ENCODE data around the gene SPAG9.

The SPAG9 gene

DNA sequence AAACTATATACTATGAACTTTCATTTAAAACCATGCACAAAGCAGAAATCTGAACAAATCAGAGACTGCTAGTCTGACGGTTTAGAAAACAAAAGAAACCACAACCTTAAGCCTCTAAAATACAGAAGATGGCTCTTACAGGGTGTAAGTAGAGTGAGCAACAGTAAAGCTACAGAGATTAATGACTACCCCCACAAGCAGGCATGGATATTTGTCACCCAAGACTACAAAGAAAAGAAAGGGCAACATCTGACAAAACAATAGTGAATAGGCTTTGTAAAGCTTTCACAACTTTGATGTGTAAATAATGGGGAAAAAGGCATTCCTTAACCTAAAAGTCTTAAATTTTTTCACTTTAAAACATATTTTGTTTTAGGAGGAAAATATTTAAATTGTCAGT, 75.0 kb downstream of the SPAG9 start:
- peaks cover 5% of the 10 kb centered on the region; the same call in 1 of the 2 replicates for H3K36me3 ChIP-seq (ENCODE audit: insufficient read depth, low read length)
- no peak overlapping the region for H2AFZ ChIP-seq (ENCODE audit: low read depth, low read length)
- no peak overlapping the region for H3K9ac ChIP-seq (ENCODE audit: low read depth, low read length)
- no peaks in the 10 kb centered on the region for H3K4me1 ChIP-seq (ENCODE audit: insufficient read depth, low read length)
- no peak overlapping the region for H3K27ac ChIP-seq (ENCODE audit: low read length)
- H3K9me3 ChIP-seq (ENCODE audit: insufficient read depth, low read length, severe bottlenecking) = no peaks in the 10 kb centered on the region
- H3K4me3 ChIP-seq (ENCODE audit: low read depth in 1 of 2, low read length in 2 of 2) = no peak overlapping the region
- DNase-seq = no peak
- no peak overlapping the region for H3K4me2 ChIP-seq (ENCODE audit: insufficient read depth, low read length)
- H3K79me2 ChIP-seq (ENCODE audit: insufficient read depth, low read length) = no peaks in the 10 kb centered on the region
- peaks cover 4% of the 10 kb centered on the region; the same call in 1 of the 2 replicates for H4K20me1 ChIP-seq (ENCODE audit: insufficient read depth, low read length)
- no peaks in the 10 kb centered on the region for H3K27me3 ChIP-seq (ENCODE audit: insufficient read depth, low read length, poor library complexity)
- no peak for ATAC-seq (ENCODE audit: insufficient read depth, low read depth)
- TF ChIP-seq EZH2 (IDR thresholded peaks at IDR 0.05; ENCODE audit: borderline replicate concordance, low read depth, low read length, severe bottlenecking) = no peak
- TF ChIP-seq, protein P1, sequence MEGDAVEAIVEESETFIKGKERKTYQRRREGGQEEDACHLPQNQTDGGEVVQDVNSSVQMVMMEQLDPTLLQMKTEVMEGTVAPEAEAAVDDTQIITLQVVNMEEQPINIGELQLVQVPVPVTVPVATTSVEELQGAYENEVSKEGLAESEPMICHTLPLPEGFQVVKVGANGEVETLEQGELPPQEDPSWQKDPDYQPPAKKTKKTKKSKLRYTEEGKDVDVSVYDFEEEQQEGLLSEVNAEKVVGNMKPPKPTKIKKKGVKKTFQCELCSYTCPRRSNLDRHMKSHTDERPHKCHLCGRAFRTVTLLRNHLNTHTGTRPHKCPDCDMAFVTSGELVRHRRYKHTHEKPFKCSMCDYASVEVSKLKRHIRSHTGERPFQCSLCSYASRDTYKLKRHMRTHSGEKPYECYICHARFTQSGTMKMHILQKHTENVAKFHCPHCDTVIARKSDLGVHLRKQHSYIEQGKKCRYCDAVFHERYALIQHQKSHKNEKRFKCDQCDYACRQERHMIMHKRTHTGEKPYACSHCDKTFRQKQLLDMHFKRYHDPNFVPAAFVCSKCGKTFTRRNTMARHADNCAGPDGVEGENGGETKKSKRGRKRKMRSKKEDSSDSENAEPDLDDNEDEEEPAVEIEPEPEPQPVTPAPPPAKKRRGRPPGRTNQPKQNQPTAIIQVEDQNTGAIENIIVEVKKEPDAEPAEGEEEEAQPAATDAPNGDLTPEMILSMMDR (IDR thresholded peaks at IDR 0.05; ENCODE audit: borderline replicate concordance, extremely low read depth, low read length, poor library complexity, severe bottlenecking) = no peak

DNA sequence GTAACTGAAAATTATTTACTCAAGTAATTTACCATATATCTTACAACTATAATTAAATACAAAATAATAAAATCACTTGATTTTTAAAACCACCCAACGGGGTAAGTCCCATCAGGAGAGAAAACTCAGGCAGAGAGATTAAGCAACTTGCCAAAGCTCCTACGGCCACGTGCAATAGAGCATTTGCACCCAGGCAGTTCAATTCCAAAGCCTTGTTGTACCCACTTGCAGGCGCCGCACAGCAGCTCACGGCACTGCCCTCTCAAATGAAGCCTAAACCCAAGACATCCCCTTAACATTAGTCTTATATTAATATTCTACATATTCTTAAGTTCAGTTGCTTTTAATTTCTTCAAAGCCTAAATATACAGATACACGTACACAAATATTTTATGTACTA, 75.7 kb downstream of the SPAG9 start:
- Histone ChIP-seq H3K9me3 (ENCODE audit: insufficient read depth, low read length, severe bottlenecking) (no peaks in the 10 kb centered on the region), H3K4me2 (ENCODE audit: insufficient read depth, low read length) (no peak overlapping the region), H3K4me3 (ENCODE audit: low read depth in 1 of 2, low read length in 2 of 2) (no peak overlapping the region), H3K36me3 (ENCODE audit: insufficient read depth, low read length) (peaks cover 5% of the 10 kb centered on the region; the same call in 1 of the 2 replicates), H2AFZ (ENCODE audit: low read depth, low read length) (no peak overlapping the region), H3K27ac (ENCODE audit: low read length) (no peak overlapping the region), H3K27me3 (ENCODE audit: insufficient read depth, low read length, poor library complexity) (no peaks in the 10 kb centered on the region), H3K4me1 (ENCODE audit: insufficient read depth, low read length) (no peaks in the 10 kb centered on the region), H3K9ac (ENCODE audit: low read depth, low read length) (no peak overlapping the region), H3K79me2 (ENCODE audit: insufficient read depth, low read length) (no peaks in the 10 kb centered on the region), H4K20me1 (ENCODE audit: insufficient read depth, low read length) (peaks cover 4% of the 10 kb centered on the region; the same call in 1 of the 2 replicates)
- ATAC-seq (ENCODE audit: insufficient read depth, low read depth) (no peak), DNase-seq (no peak)
- TF ChIP-seq EZH2 (IDR thresholded peaks at IDR 0.05; ENCODE audit: borderline replicate concordance, low read depth, low read length, severe bottlenecking) = no peak
- TF ChIP-seq, protein P1 (IDR thresholded peaks at IDR 0.05; ENCODE audit: borderline replicate concordance, extremely low read depth, low read length, poor library complexity, severe bottlenecking) = no peak

DNA sequence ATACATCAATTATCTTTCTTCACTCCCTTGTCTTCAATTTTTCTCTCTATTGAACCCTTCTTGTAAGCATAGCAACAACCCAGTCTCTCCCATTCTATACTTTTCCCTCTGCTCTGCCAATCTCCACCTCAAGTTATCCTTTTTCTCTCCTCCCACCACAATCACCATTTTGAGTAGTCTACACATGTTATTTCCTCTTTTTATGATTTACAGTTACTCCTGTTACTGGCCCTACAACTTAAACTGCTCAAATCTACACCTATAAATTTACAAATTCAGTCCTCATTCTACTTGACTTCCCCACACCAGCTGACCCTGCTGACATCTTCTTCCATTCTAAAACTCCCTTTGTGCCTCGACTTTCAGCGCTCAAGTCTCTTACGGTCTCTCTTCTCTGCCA, 84.6 kb downstream of the SPAG9 start:
- TF ChIP-seq, protein P1 (IDR thresholded peaks at IDR 0.05; ENCODE audit: borderline replicate concordance, extremely low read depth, low read length, poor library complexity, severe bottlenecking) = no peak
- TF ChIP-seq EZH2 (IDR thresholded peaks at IDR 0.05; ENCODE audit: borderline replicate concordance, low read depth, low read length, severe bottlenecking) = no peak

More for the DNA sequence above, 84.6 kb downstream of the SPAG9 start:
- H4K20me1 ChIP-seq (ENCODE audit: insufficient read depth, low read length) = no peaks in the 10 kb centered on the region
- H3K4me3 ChIP-seq (ENCODE audit: low read depth in 1 of 2, low read length in 2 of 2) = no peak overlapping the region
- no peak overlapping the region for H3K9ac ChIP-seq (ENCODE audit: low read depth, low read length)
- no peak overlapping the region for H2AFZ ChIP-seq (ENCODE audit: low read depth, low read length)
- no peaks in the 10 kb centered on the region for H3K27me3 ChIP-seq (ENCODE audit: insufficient read depth, low read length, poor library complexity)
- H3K27ac ChIP-seq (ENCODE audit: low read length) = no peak overlapping the region
- no peaks in the 10 kb centered on the region for H3K9me3 ChIP-seq (ENCODE audit: insufficient read depth, low read length, severe bottlenecking)
- DNase-seq = no peak
- peaks cover 14% of the 10 kb centered on the region; the same call in 1 of the 2 replicates for H3K36me3 ChIP-seq (ENCODE audit: insufficient read depth, low read length)
- H3K79me2 ChIP-seq (ENCODE audit: insufficient read depth, low read length) = no peaks in the 10 kb centered on the region
- ATAC-seq (ENCODE audit: insufficient read depth, low read depth) = no peak
- peaks cover 2% of the 10 kb centered on the region; the same call in 1 of the 2 replicates for H3K4me1 ChIP-seq (ENCODE audit: insufficient read depth, low read length)
- no peak overlapping the region for H3K4me2 ChIP-seq (ENCODE audit: insufficient read depth, low read length)

Data from DND-41 (cell line).